ENCODE measurements around the gene ARAP2. TPM values are rescaled to one million over a fixed set of nuclear protein-coding genes. Genes with fewer than 3 reads are reported as not detected.

Gene ARAP2
- total RNA-seq, 1 experiment from 2014 or later, result 25.8 TPM

- Histone ChIP-seq H3K79me2 (ENCODE audit: low read depth) (no peaks in the 10 kb centered on the region), H3K9me3 (ENCODE audit: insufficient read depth, low read depth) (no peaks in the 10 kb centered on the region), H3K4me1 (replicated peaks; ENCODE audit: insufficient read depth) (peaks cover 9% of the 10 kb centered on the region; the same call in 1 of the 2 replicates), H3K4me2 (no peak overlapping the region), H3K9me2 (ENCODE audit: insufficient read depth) (peaks cover 4% of the 10 kb centered on the region; the same call in 1 of the 2 replicates), H2AFZ (no peak overlapping the region), H3K36me3 (ENCODE audit: low read depth) (no peaks in the 10 kb centered on the region), H3F3A (ENCODE audit: insufficient read depth, low read depth) (no peaks in the 10 kb centered on the region), H3K4me3 (no peak overlapping the region), H3K27me3 (ENCODE audit: insufficient read depth, low read depth) (no peaks in the 10 kb centered on the region), H4K20me1 (ENCODE audit: insufficient read depth) (no peaks in the 10 kb centered on the region), H3K27ac (no peak overlapping the region; the same call in 1 of the 2 replicates)
- TF ChIP-seq EZH2 (IDR thresholded peaks at IDR 0.05; ENCODE audit: low read depth), result no peak
- TF ChIP-seq, protein P1, sequence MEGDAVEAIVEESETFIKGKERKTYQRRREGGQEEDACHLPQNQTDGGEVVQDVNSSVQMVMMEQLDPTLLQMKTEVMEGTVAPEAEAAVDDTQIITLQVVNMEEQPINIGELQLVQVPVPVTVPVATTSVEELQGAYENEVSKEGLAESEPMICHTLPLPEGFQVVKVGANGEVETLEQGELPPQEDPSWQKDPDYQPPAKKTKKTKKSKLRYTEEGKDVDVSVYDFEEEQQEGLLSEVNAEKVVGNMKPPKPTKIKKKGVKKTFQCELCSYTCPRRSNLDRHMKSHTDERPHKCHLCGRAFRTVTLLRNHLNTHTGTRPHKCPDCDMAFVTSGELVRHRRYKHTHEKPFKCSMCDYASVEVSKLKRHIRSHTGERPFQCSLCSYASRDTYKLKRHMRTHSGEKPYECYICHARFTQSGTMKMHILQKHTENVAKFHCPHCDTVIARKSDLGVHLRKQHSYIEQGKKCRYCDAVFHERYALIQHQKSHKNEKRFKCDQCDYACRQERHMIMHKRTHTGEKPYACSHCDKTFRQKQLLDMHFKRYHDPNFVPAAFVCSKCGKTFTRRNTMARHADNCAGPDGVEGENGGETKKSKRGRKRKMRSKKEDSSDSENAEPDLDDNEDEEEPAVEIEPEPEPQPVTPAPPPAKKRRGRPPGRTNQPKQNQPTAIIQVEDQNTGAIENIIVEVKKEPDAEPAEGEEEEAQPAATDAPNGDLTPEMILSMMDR (conservative IDR thresholded peaks at IDR 0.05), result no peak
- ChIA-PET POLR2A (ENCODE audit: unreplicated experiment) (no interaction called here), CTCF (no interaction called here)
- intact Hi-C loops (cut with micrococcal nuclease; ENCODE audit: unreplicated experiment), result no loop called here
- DNase-seq, result peak; percentile 3 to 41
- BruUV-seq (replicated peaks), result no TSS peak
Observed at GRCh38 chr4:36064117-36064516, 180.2 kb downstream of the ARAP2 start.

GRCh38 chr4:36056136-36056535, 188.2 kb downstream of the ARAP2 start:
- H3K4me1 ChIP-seq (replicated peaks; ENCODE audit: insufficient read depth), result no peaks in the 10 kb centered on the region
- no peak overlapping the region for H3K4me2 ChIP-seq
- no peaks in the 10 kb centered on the region for H3F3A ChIP-seq (ENCODE audit: insufficient read depth, low read depth)
- POLR2A ChIA-PET (ENCODE audit: unreplicated experiment), result no interaction called here
- H3K36me3 ChIP-seq (ENCODE audit: low read depth), result no peaks in the 10 kb centered on the region
- no peaks in the 10 kb centered on the region for H4K20me1 ChIP-seq (ENCODE audit: insufficient read depth)
- intact Hi-C loops (cut with micrococcal nuclease; ENCODE audit: unreplicated experiment), result no loop called here
- no peaks in the 10 kb centered on the region for H3K9me2 ChIP-seq (ENCODE audit: insufficient read depth)
- H3K79me2 ChIP-seq (ENCODE audit: low read depth), result no peaks in the 10 kb centered on the region
- BruUV-seq (replicated peaks), result no TSS peak
- no peak overlapping the region for H3K4me3 ChIP-seq
- no peaks in the 10 kb centered on the region for H3K27me3 ChIP-seq (ENCODE audit: insufficient read depth, low read depth)
- no peak overlapping the region for H2AFZ ChIP-seq
- no peak for DNase-seq
- TF ChIP-seq EZH2 (IDR thresholded peaks at IDR 0.05; ENCODE audit: low read depth), result no peak
- TF ChIP-seq, protein P1 (conservative IDR thresholded peaks at IDR 0.05), result no peak
- no peaks in the 10 kb centered on the region for H3K9me3 ChIP-seq (ENCODE audit: insufficient read depth, low read depth)
- CTCF ChIA-PET, result no interaction called here
- H3K27ac ChIP-seq, result no peak overlapping the region

DNA sequence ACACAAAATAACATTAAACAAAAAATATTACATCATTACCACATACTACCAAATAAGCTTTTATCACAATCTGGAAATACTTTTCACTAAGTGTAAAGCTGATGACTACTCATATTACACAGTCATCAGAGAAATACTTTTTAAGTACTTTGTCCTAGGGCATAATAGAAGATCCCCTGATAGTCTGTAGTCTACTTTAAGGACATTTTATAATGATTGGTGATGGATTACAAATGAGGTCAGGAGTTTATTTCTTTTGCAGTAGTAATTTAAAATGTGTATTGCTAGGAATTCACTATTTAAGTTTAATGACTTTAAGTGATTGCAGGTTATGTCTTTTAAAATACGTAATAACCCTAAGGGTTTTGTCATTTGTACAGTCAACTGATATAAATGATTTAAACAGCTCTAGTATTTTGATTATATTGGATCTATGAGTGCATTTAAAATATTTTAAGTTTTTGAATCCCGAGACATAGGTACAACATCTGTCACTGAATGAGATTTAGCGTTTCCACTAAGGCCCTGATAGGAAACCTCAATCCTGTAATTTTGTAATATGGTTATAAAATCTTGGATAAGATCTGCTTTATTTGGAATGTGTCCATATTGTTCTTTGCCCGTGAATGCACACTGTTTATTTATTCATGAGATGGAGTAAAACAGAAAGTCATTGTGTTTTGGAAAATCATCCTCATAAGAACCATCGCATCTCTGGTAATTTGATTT, 189.5 kb downstream of the ARAP2 start:
- Histone ChIP-seq H3K4me2 (no peak overlapping the region), H3K36me3 (ENCODE audit: low read depth) (no peaks in the 10 kb centered on the region), H2AFZ (no peak overlapping the region), H3K9me2 (ENCODE audit: insufficient read depth) (no peaks in the 10 kb centered on the region), H4K20me1 (ENCODE audit: insufficient read depth) (no peaks in the 10 kb centered on the region), H3K79me2 (ENCODE audit: low read depth) (no peaks in the 10 kb centered on the region), H3K4me3 (no peak overlapping the region), H3K4me1 (replicated peaks; ENCODE audit: insufficient read depth) (no peaks in the 10 kb centered on the region), H3K27ac (no peak overlapping the region), H3K9me3 (ENCODE audit: insufficient read depth, low read depth) (no peaks in the 10 kb centered on the region), H3K27me3 (ENCODE audit: insufficient read depth, low read depth) (no peaks in the 10 kb centered on the region), H3F3A (ENCODE audit: insufficient read depth, low read depth) (no peaks in the 10 kb centered on the region)
- TF ChIP-seq, protein P1 (conservative IDR thresholded peaks at IDR 0.05), result no peak
- no peak for TF ChIP-seq EZH2 (IDR thresholded peaks at IDR 0.05; ENCODE audit: low read depth)
- ChIA-PET CTCF (no interaction called here), POLR2A (ENCODE audit: unreplicated experiment) (no interaction called here)
- BruUV-seq (replicated peaks), result no TSS peak
- DNase-seq, result no peak
- intact Hi-C loops (cut with micrococcal nuclease; ENCODE audit: unreplicated experiment), result no loop called here

Measured in PC-9 (cell line).